GM12878 (cell line): ENCODE data around the gene TOR1B. TPM values are rescaled to one million over a fixed set of nuclear protein-coding genes. Genes with fewer than 3 reads are reported as not detected.

Experiments used
- ATAC-seq: fragments of 200-7000 bp; cut with Tn5 transposase; 3 replicates; pipeline ENCODE4 v1.9.1; 2020; ENCODE audit warnings: mild to moderate bottlenecking, moderate library complexity
- BruUV-seq: library from RNA; stranded (reverse); fragments of 400-500 nt; replicated peaks from 2 replicates; lab custom pipeline; 2021; lab: Mats Ljungman, UMichigan
- CTCF ChIA-PET: fragments of 300-600 bp; sonication (Branson Sonifier 250); formaldehyde crosslinking; extraction: SDS; loops from one replicate; lab custom pipeline; 2021; ENCODE audit warnings: inconsistent platforms; lab: Yijun Ruan, JAX
- POLR2A ChIA-PET: fragments of 350-600 bp; formaldehyde crosslinking; extraction: SDS; loops from one replicate; lab custom pipeline; 2021; ENCODE audit warnings: inconsistent platforms; lab: Charles Lee
- RAD21 ChIA-PET: fragments of 300-600 bp; sonication (Branson Sonifier 250); formaldehyde crosslinking; loops from one replicate; lab custom pipeline; 2023; ENCODE audit warnings: antibody characterized with exemption; ENCODE audit not compliant: unreplicated experiment; lab: Charles Lee
- SMC1A ChIA-PET: fragments of 300-600 bp; sonication (Branson Sonifier 250); formaldehyde crosslinking; loops from one replicate; lab custom pipeline; 2023; ENCODE audit not compliant: unreplicated experiment, uncharacterized antibody; lab: Charles Lee
- DNase-seq: peaks from one replicate; pipeline ENCODE4 v3.0.0-alpha.2; 2011; ENCODE audit warnings: low read depth, low spot score
- FAIRE-seq: peaks from 3 replicates; lab custom pipeline; 2011; peaks lifted over from hg19 to GRCh38; lab: Jason Lieb, UNC
- H2AFZ ChIP-seq: 2 replicates; pipeline ENCODE4 v1.6.0; 2011; ENCODE audit warnings: low read depth, low read length, control low read depth; ENCODE audit not compliant: control insufficient read depth
- H3K27ac ChIP-seq: 2 replicates; pipeline ENCODE4 v1.5.1; 2011; ENCODE audit warnings: control low read depth; ENCODE audit not compliant: control insufficient read depth, insufficient read depth
- H3K27me3 ChIP-seq, 2 experiments: replicated peaks in 1 of 2; 2 replicates each; pipeline versions ENCODE4 v1.6.0 to v1.6.1; 2011; ENCODE audit warnings: low read length in 1 of 2; ENCODE audit not compliant: control insufficient read depth in 2 of 2, insufficient read depth in 2 of 2
- H3K36me3 ChIP-seq, 2 experiments: 2 replicates each; pipeline ENCODE4 v1.5.1; 2011; ENCODE audit warnings: low read length in 1 of 2; ENCODE audit not compliant: control insufficient read depth in 2 of 2, insufficient read depth in 2 of 2
- H3K4me1 ChIP-seq: 2 replicates; pipeline ENCODE4 v1.6.1; 2011; ENCODE audit warnings: mild to moderate bottlenecking, low read length, moderate library complexity, mixed read lengths; ENCODE audit not compliant: control insufficient read depth, insufficient read depth
- H3K4me2 ChIP-seq: 2 replicates; pipeline ENCODE4 v1.6.0; 2011; ENCODE audit warnings: control low read depth; ENCODE audit not compliant: control insufficient read depth, insufficient read depth
- H3K4me3 ChIP-seq: fragments of 200-600 bp; sonication (generic); 2 replicates; pipeline ENCODE4 v1.5.1; 2016
- H3K79me2 ChIP-seq: 2 replicates; pipeline ENCODE4 v1.6.0; 2011; ENCODE audit warnings: low read length; ENCODE audit not compliant: control insufficient read depth, insufficient read depth
- H3K9ac ChIP-seq: 2 replicates; pipeline ENCODE4 v1.8.0; 2011; ENCODE audit warnings: low read length, control low read depth, mixed read lengths; ENCODE audit not compliant: control insufficient read depth, insufficient read depth
- H3K9me3 ChIP-seq: replicated peaks from 3 replicates; pipeline ENCODE4 v1.5.1; 2011; ENCODE audit warnings: mild to moderate bottlenecking, low read length; ENCODE audit not compliant: control insufficient read depth, insufficient read depth
- H4K20me1 ChIP-seq: 2 replicates; pipeline ENCODE4 v1.6.0; 2011; ENCODE audit not compliant: control insufficient read depth, insufficient read depth
- IRF4 ChIP-seq: IDR thresholded peaks from 2 replicates; pipeline ENCODE4 v1.6.1; 2011; ENCODE audit warnings: low read depth, low read length
- IRF5 ChIP-seq: fragments of 450-650 bp; IDR thresholded peaks from 2 replicates; pipeline ENCODE4 v1.6.1; 2017; ENCODE audit warnings: borderline replicate concordance
- MTA2 ChIP-seq: fragments of 450-650 bp; IDR thresholded peaks from 2 replicates; pipeline ENCODE4 v1.6.1; 2016; ENCODE audit warnings: low read depth, mild to moderate bottlenecking, moderate library complexity
- MXI1 ChIP-seq: fragments of 150-350 bp; IDR thresholded peaks from 2 replicates; pipeline ENCODE4 v1.6.1; 2011; ENCODE audit warnings: low read depth, mild to moderate bottlenecking, inconsistent platforms, low read length, improper control_type of control experiment
- NFYB ChIP-seq: IDR thresholded peaks from 2 replicates; pipeline ENCODE4 v1.6.1; 2011; ENCODE audit warnings: low read depth, mild to moderate bottlenecking, low read length, improper control_type of control experiment, moderate library complexity; ENCODE audit not compliant: insufficient read depth
- NRF1 ChIP-seq: conservative IDR thresholded peaks from 2 replicates; pipeline ENCODE4 v1.6.1; 2011; ENCODE audit warnings: mild to moderate bottlenecking, low read depth, low read length, improper control_type of control experiment
- PAX8 ChIP-seq: fragments of 450-650 bp; IDR thresholded peaks from 2 replicates; pipeline ENCODE4 v1.6.1; 2017; ENCODE audit warnings: mild to moderate bottlenecking, moderate library complexity
- SMC3 ChIP-seq: IDR thresholded peaks from 2 replicates; pipeline ENCODE4 v1.6.1; 2011; ENCODE audit warnings: low read length, improper control_type of control experiment, borderline replicate concordance
- TCF12 ChIP-seq: IDR thresholded peaks from 2 replicates; pipeline ENCODE4 v1.6.1; 2011; ENCODE audit warnings: low read depth, mild to moderate bottlenecking, low read length
- ZNF207 ChIP-seq: fragments of 450-650 bp; IDR thresholded peaks from 2 replicates; pipeline ENCODE4 v1.6.1; 2014; ENCODE audit warnings: antibody characterized with exemption, mild to moderate bottlenecking, borderline replicate concordance
- ZNF687 ChIP-seq: fragments of 450-650 bp; IDR thresholded peaks from 2 replicates; pipeline ENCODE4 v1.6.1; 2017; ENCODE audit warnings: mild to moderate bottlenecking, moderate library complexity
- WGBS: methylation state at CpG from one replicate; pipeline ENCODE4 v1.1.6; 2016; ENCODE audit warnings: low lambda C conversion rate; ENCODE audit not compliant: insufficient replicate concordance, insufficient coverage; ENCODE audit errors: missing lambda C conversion rate; 5-methylcytosine and 5-hydroxymethylcytosine counted together
- in situ Hi-C: fragments of 300-500 bp; cut with MboI; formaldehyde crosslinking; loops from 9 replicates; pipeline ENCODE4 v1.14.3; 2018; ENCODE audit warnings: mixed read lengths
- intact Hi-C: fragments of 100-400 bp; cut with micrococcal nuclease; formaldehyde crosslinking; loops from one replicate; pipeline ENCODE4 v1.14.2; 2022; ENCODE audit not compliant: unreplicated experiment
- polyA plus RNA-seq, 11 experiments: library from polyadenylated mRNA; depleted of rRNA in 4 of 11; unstranded in 6 of 11; stranded (reverse) in 5 of 11; fragments of >200 nt; fragmentation: Nextera tagmentation in 4 of 11; fragmentation: Illumina TruSeq in 1 of 11; extraction: Ambion mirVana in 4 of 11; extraction: Trizol in 1 of 11; gene quantifications; 1 replicate in 1 of 11; 2 replicates in 10 of 11; pipeline versions ENCODE4 v1.2.1 to v1.2.3, GENCODE V29; 2011 to 2016; ENCODE audit warnings: inconsistent platforms in 2 of 11, missing spikeins in 2 of 11, low read depth in 1 of 11
- total RNA-seq, 4 experiments: library from RNA; depleted of rRNA in 3 of 4; stranded (reverse); fragments of >200 nt in 3 of 4; fragmentation: Illumina TruSeq in 1 of 4; extraction: Trizol in 1 of 4; gene quantifications; 2 replicates each; pipeline versions ENCODE4 v1.2.1 to v1.2.3, GENCODE V29; 2013 to 2021

Gene TOR1B
- total and polyA plus RNA-seq, 10 of the 15 experiments (the other 5 are each of a cell fraction or from before 2014, with no cell fraction given), result 1.8 to 17.5 (median 9.9) TPM

GRCh38 chr9:129773262-129774048 is 29.5 kb upstream of the TOR1B start:
- H3K9ac ChIP-seq, result no peak overlapping the region
- no peak overlapping the region for H3K4me2 ChIP-seq
- ChIA-PET CTCF (no interaction called here), POLR2A (no interaction called here), RAD21 (no interaction called here), SMC1A (no interaction called here)
- BruUV-seq, result no TSS peak
- H2AFZ ChIP-seq, result no peak overlapping the region
- H4K20me1 ChIP-seq, result no peaks in the 10 kb centered on the region
- WGBS, result 32% methylated on average over 10 of the region's 10 CpGs
- no peaks in the 10 kb centered on the region for H3K9me3 ChIP-seq
- H3K27ac ChIP-seq, result no peak overlapping the region
- no peak for DNase-seq
- H3K79me2 ChIP-seq, result no peaks in the 10 kb centered on the region
- no peak for FAIRE-seq
- no peaks in the 10 kb centered on the region for H3K4me1 ChIP-seq
- TF ChIP-seq IRF5 (no peak), ZNF207 (no peak), PAX8 (no peak), NFYB (no peak), ZNF687 (no peak), SMC3 (no peak), TCF12 (no peak), IRF4 (no peak), MXI1 (no peak), MTA2 (no peak), NRF1 (no peak)
- H3K27me3 ChIP-seq, result peaks cover 0 to 1% of the 10 kb centered on the region in 2 experiments; a peak in 1 of 4 replicates
- H3K36me3 ChIP-seq, result no peaks in the 10 kb centered on the region
- in situ Hi-C loops, result no loop called here
- intact Hi-C loops, result no loop called here
- ATAC-seq, result no peak
- no peak overlapping the region for H3K4me3 ChIP-seq
